Measurements from ENCODE around the gene PRUNE1.

DNA sequence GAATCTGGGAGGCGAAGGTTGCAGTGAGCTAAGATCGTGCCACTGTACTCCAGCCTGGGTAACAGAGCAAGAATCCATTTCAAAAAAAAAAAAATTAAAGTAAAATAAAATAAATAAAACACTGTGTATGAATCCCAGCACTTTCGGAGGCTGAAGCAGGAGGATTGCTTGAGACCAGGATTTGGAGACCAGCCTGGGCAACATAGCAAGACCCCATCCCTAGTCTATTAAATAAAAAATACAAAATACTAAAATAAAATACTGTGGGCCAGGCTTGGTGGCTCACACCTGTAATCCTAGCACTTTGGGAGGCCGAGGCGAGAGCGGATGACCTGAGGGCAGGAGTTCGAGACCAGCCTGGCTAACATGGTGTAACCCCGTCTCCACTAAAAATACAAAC lies 23.9 kb downstream of the PRUNE1 start:
- TF ChIP-seq CTCF (IDR thresholded peaks at IDR 0.05; ENCODE audit: low read length): no peak
- no peak for TF ChIP-seq EZH2 (optimal IDR thresholded peaks at IDR 0.05; ENCODE audit: low read depth, low read length)
- TF ChIP-seq EZH2phosphoT487 (IDR thresholded peaks at IDR 0.05; ENCODE audit: low read length): no peak
